Endothelial cell of umbilical vein (primary cell): ENCODE results near the gene CACNG4. TPM values are rescaled to one million over a fixed set of nuclear protein-coding genes. Genes with fewer than 3 reads are reported as not detected.

Source experiments
- BruUV-seq: library from RNA; stranded (reverse); fragments of 400-500 nt; replicated peaks from 2 replicates; lab custom pipeline; 2021; lab: Mats Ljungman, UMichigan
- CTCF ChIA-PET: fragments of 300-600, 350-600 bp; sonication (Branson Sonifier 250); formaldehyde crosslinking; loops from one replicate; lab custom pipeline; 2021; ENCODE audit warnings: antibody characterized with exemption, inconsistent platforms; lab: Charles Lee
- POLR2A ChIA-PET: fragments of 300-600, 350-600 bp; sonication (Branson Sonifier 250); formaldehyde crosslinking; loops from one replicate; lab custom pipeline; 2021; ENCODE audit warnings: antibody characterized with exemption, inconsistent platforms; lab: Charles Lee
- DNase-seq: peaks from one replicate; pipeline ENCODE4 v3.0.0-alpha.2; 2011; ENCODE audit warnings: low read depth, low spot score
- FAIRE-seq: peaks from 2 replicates; lab custom pipeline; 2011; peaks lifted over from hg19 to GRCh38; lab: Jason Lieb, UNC
- H2AFZ ChIP-seq: 2 replicates; pipeline ENCODE4 v1.6.0; 2012; ENCODE audit warnings: low read depth, low read length, control low read depth, inconsistent platforms
- H3K27ac ChIP-seq: 2 replicates; pipeline ENCODE4 v1.5.1; 2011; ENCODE audit warnings: low read depth, mild to moderate bottlenecking, control low read depth, low read length, moderate library complexity; ENCODE audit not compliant: insufficient read depth
- H3K27me3 ChIP-seq, 2 experiments: 2 replicates each; pipeline versions ENCODE4 v1.6.0 to v1.6.1; 2011; ENCODE audit warnings: low read length in 2 of 2, mixed read lengths in 1 of 2; ENCODE audit not compliant: control insufficient read depth in 2 of 2, insufficient read depth in 2 of 2
- H3K36me3 ChIP-seq, 2 experiments: 2 replicates in 1 of 2; 3 replicates in 1 of 2; pipeline ENCODE4 v1.5.1; 2011; ENCODE audit warnings: low read length in 2 of 2, mild to moderate bottlenecking in 1 of 2, moderate library complexity in 1 of 2; ENCODE audit not compliant: control insufficient read depth in 2 of 2, insufficient read depth in 2 of 2; ENCODE audit errors: extremely low read depth in 1 of 2
- H3K4me1 ChIP-seq: 3 replicates; pipeline ENCODE4 v1.5.1; 2011; ENCODE audit warnings: mild to moderate bottlenecking, low read length; ENCODE audit not compliant: control insufficient read depth, insufficient read depth; ENCODE audit errors: extremely low read depth
- H3K4me2 ChIP-seq: 2 replicates; pipeline ENCODE4 v1.6.1; 2011; ENCODE audit warnings: low read length, control low read depth, mixed read lengths; ENCODE audit not compliant: insufficient read depth
- H3K4me3 ChIP-seq, 3 experiments: fragments of 200-600 bp in 1 of 3; sonication (generic), shearing (Covaris generic) in 1 of 3; replicated peaks in 1 of 3; 2 replicates each; pipeline ENCODE4 v1.5.1; 2011 to 2016; ENCODE audit warnings: control low read depth in 3 of 3, low read length in 3 of 3, mild to moderate bottlenecking in 2 of 3, inconsistent platforms in 1 of 3, low read depth in 1 of 3, moderate library complexity in 1 of 3; ENCODE audit not compliant: insufficient read depth in 1 of 3
- H3K79me2 ChIP-seq: 2 replicates; pipeline ENCODE4 v1.6.0; 2012; ENCODE audit warnings: low read length, inconsistent platforms; ENCODE audit not compliant: control insufficient read depth, insufficient read depth
- H3K9ac ChIP-seq: replicated peaks from 2 replicates; pipeline ENCODE3; 2011; ENCODE audit warnings: low read length, control low read depth; ENCODE audit not compliant: insufficient read depth; ENCODE audit errors: extremely low read depth
- H3K9me1 ChIP-seq: replicated peaks from 3 replicates; pipeline ENCODE4 v1.6.0; 2011; ENCODE audit warnings: mild to moderate bottlenecking, low read length; ENCODE audit not compliant: control insufficient read depth, insufficient read depth; ENCODE audit errors: extremely low read depth
- H3K9me3 ChIP-seq: replicated peaks from 2 replicates; pipeline ENCODE4 v1.5.1; 2012; ENCODE audit warnings: low read length, inconsistent platforms; ENCODE audit not compliant: control insufficient read depth, insufficient read depth
- H4K20me1 ChIP-seq: replicated peaks from 2 replicates; pipeline ENCODE3; 2011; ENCODE audit warnings: mild to moderate bottlenecking, low read length; ENCODE audit not compliant: control insufficient read depth, insufficient read depth; ENCODE audit errors: extremely low read depth
- CTCF ChIP-seq, 2 donors: IDR thresholded peaks; 1 replicate in 1 of 2; 2 replicates in 1 of 2; pipeline ENCODE4 v1.5.1; 2011; ENCODE audit warnings: low read length in 2 of 2, mild to moderate bottlenecking in 2 of 2, moderate library complexity in 2 of 2, control low read depth in 1 of 2, inconsistent platforms in 1 of 2, low read depth in 1 of 2; ENCODE audit not compliant: insufficient read depth in 1 of 2; ENCODE audit errors: extremely low read depth in 1 of 2
- EZH2 ChIP-seq: IDR thresholded peaks from 2 replicates; pipeline ENCODE4 v1.6.1; 2012; ENCODE audit warnings: borderline replicate concordance, low read depth, mild to moderate bottlenecking, moderate library complexity, low read length, inconsistent platforms; ENCODE audit not compliant: severe bottlenecking
- FOS ChIP-seq: IDR thresholded peaks from 2 replicates; pipeline ENCODE4 v1.6.1; 2011; ENCODE audit warnings: mild to moderate bottlenecking, low read length, moderate library complexity, borderline replicate concordance; ENCODE audit not compliant: insufficient read depth
- GATA2 ChIP-seq: IDR thresholded peaks from 2 replicates; pipeline ENCODE4 v1.7.0; 2011; ENCODE audit warnings: low read depth, mild to moderate bottlenecking, moderate library complexity, mixed read lengths, low read length; ENCODE audit not compliant: insufficient read length, insufficient read depth
- JUN ChIP-seq: IDR thresholded peaks from 2 replicates; pipeline ENCODE4 v1.6.1; 2011; ENCODE audit warnings: borderline replicate concordance, low read depth; ENCODE audit not compliant: insufficient read length, insufficient read depth
- MAX ChIP-seq: IDR thresholded peaks from 2 replicates; pipeline ENCODE4 v1.6.1; 2011; ENCODE audit not compliant: insufficient read depth, insufficient read length
- MYC ChIP-seq: IDR thresholded peaks from one replicate; pipeline ENCODE4 v1.6.1; 2011; ENCODE audit warnings: mild to moderate bottlenecking, low read depth, low read length
- POLR2A ChIP-seq: IDR thresholded peaks from 2 replicates; pipeline ENCODE4 v1.6.1; 2012; ENCODE audit warnings: low read depth, mild to moderate bottlenecking, control low read depth, low read length
- POLR2AphosphoS5 ChIP-seq: IDR thresholded peaks from 2 replicates; pipeline ENCODE4 v1.6.1; 2012; ENCODE audit warnings: low read depth, mild to moderate bottlenecking, control low read depth, low read length, moderate library complexity; ENCODE audit not compliant: insufficient read depth
- dilution Hi-C: fragments of 300-500 bp; cut with MboI; formaldehyde crosslinking; loops from one replicate; pipeline ENCODE4 v1.15.0; 2019; ENCODE audit warnings: low sequenced_read_pairs; ENCODE audit not compliant: extremely low pct_ligation_motif_present
- intact Hi-C: fragments of 100-400 bp; cut with micrococcal nuclease; formaldehyde crosslinking; loops from one replicate; pipeline ENCODE4 v1.10.0; 2022
- polyA plus RNA-seq, 4 experiments: library from polyadenylated mRNA; depleted of rRNA in 3 of 4; stranded (reverse) in 3 of 4; unstranded in 1 of 4; fragments of >200 nt; gene quantifications; 2 replicates each; pipeline versions ENCODE4 v1.2.1 to v1.2.3, GENCODE V29; 2011 to 2012; ENCODE audit warnings: missing spikeins in 1 of 4
- total RNA-seq: library from RNA; stranded (reverse); gene quantifications from 2 replicates; pipeline ENCODE4 v1.2.3, GENCODE V29; 2021

CACNG4 gene
- total and polyA plus RNA-seq, 2 donors (not counting 3 experiments of a cell fraction or from before 2014, with no cell fraction given), result not detected

- ChIA-PET POLR2A (no interaction called here), CTCF (no interaction called here)
- H3K4me2 ChIP-seq, result no peak overlapping the region
- no peak overlapping the region for H3K4me3 ChIP-seq
- intact Hi-C loops (no loop called here), dilution Hi-C loops (no loop called here)
- no TSS peak for BruUV-seq
- no peak for FAIRE-seq
- no peaks in the 10 kb centered on the region for H3K79me2 ChIP-seq
- no peaks in the 10 kb centered on the region for H3K9me3 ChIP-seq
- TF ChIP-seq MYC (no peak), POLR2AphosphoS5 (no peak), EZH2 (no peak)
- no peaks in the 10 kb centered on the region for H3K4me1 ChIP-seq
- no peaks in the 10 kb centered on the region for H3K36me3 ChIP-seq
- H3K9ac ChIP-seq, result no peak overlapping the region
- no peaks in the 10 kb centered on the region for H3K9me1 ChIP-seq
- no peaks in the 10 kb centered on the region for H4K20me1 ChIP-seq
- no peak overlapping the region for H2AFZ ChIP-seq
- H3K27ac ChIP-seq, result no peak overlapping the region
- DNase-seq, result no peak
- peaks cover 14% of the 10 kb centered on the region in 2 experiments for H3K27me3 ChIP-seq
Observed at GRCh38 chr17:66957951-66958579, 6.4 kb upstream of the CACNG4 start.

- no peaks in the 10 kb centered on the region for H3K79me2 ChIP-seq
- ChIA-PET CTCF (no interaction called here), POLR2A (no interaction called here)
- no peak overlapping the region for H3K4me3 ChIP-seq
- dilution Hi-C loops (no loop called here), intact Hi-C loops (no loop called here)
- FAIRE-seq (no peak), DNase-seq (no peak)
- H3K9ac ChIP-seq, result no peak overlapping the region
- H3K27ac ChIP-seq, result no peak overlapping the region
- peaks cover 25 to 26% of the 10 kb centered on the region in 2 experiments for H3K27me3 ChIP-seq
- H4K20me1 ChIP-seq, result no peaks in the 10 kb centered on the region
- H3K9me3 ChIP-seq, result no peaks in the 10 kb centered on the region
- no peak for TF ChIP-seq JUN
- no peak for TF ChIP-seq EZH2
- no peak for TF ChIP-seq FOS
- no peak for TF ChIP-seq MAX
- no peak for TF ChIP-seq POLR2A
- TF ChIP-seq GATA2, result no peak
- no peak for TF ChIP-seq MYC
- TF ChIP-seq POLR2AphosphoS5, result no peak
- TF ChIP-seq CTCF (IDR thresholded peaks at IDR 0.05; ENCODE audit: extremely low read depth in 1 of 2, insufficient read depth in 1 of 2, low read depth in 1 of 2, low read length in 2 of 2), result no peak
- no peak overlapping the region for H3K4me2 ChIP-seq
- no peaks in the 10 kb centered on the region for H3K36me3 ChIP-seq
- BruUV-seq, result no TSS peak
- H3K9me1 ChIP-seq, result no peaks in the 10 kb centered on the region
- H2AFZ ChIP-seq, result no peak overlapping the region
- H3K4me1 ChIP-seq, result no peaks in the 10 kb centered on the region
Observed at GRCh38 chr17:66959641-66960375, 4.7 kb upstream of the CACNG4 start.
